Measurements from ENCODE around the gene SASH3.

SASH3 gene

DNA sequence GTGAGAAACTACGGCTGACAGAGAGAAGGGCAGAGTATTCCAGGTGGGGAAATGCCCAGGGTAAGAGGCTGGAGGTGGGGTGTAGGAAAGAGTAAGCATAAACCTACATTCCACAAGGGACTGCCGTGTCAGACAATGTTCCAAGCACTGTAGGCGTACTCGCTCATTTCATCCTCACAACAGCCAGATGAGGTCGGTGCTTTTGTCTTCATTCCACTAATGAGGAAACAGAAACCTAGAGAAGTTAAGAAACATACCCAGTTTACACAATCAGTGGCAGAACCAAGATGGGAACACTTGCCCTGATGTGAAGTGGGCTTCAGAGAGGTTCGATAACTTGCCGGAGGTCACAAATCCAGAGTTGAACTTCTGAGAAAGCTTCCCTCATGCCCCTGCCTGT lies 4.6 kb downstream of the SASH3 start:
- no peak for DNase-seq (ENCODE audit: low read depth)

DNA sequence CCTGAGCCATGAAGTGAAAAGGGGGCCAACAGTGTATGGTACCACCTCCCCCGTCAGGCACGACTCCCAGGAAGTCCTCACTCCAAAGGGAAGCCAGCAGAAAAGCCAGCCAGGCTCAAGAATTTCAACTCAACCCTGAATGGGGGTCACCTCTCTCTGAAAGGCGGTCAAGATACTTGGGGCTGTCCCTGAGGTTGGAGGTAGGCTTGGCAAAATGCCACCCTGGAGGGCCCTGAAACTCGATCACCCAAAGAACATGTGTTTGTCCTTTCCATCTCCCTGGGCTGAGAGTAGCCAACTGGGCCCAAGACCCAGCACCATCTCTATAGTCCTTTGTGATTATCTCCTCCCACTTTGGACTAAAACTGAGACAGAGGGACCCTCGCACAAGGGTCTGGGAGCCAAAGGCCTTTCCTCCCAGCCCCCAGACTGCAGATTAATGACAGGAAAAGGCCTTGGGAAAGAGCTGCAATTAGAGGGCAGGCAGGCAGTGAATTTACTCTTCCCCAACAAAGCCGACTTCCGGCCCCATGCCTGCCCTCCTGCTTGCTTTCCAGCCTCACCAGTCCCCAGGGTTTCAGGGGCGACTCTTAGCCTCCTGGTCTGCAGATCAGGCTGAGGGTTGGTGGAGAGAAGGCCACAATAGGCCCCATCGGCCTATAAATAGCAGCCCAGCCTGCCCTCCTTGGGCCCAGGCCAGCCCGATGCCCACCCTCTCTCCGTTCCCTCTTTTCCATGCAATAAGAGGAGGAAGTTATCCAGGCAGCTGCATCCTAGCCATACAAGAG lies 5.6 kb downstream of the SASH3 start:
- no peak for DNase-seq (ENCODE audit: low read depth)

DNA sequence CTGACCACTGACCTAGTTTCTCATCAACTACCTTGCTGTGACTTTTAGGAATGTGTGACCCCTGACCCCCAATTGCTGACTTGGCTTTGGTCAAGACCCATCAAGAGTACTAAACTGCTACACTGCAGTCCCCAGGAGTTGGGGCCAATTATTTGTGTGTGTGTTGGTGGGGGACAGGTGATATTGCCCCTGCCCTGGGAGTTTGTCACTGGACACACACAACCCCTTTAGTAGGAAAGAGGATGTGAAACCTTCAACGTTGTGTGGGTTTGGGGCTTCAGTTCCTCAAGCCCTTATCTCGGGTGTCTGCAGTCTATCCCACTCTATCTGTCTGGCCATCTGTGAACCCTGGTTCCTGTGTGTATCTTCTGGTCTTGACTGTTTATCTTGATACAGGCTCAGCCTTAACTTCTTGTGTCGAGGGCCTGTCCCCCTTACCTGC lies 6.5 kb downstream of the SASH3 start:
- no peak for DNase-seq (ENCODE audit: low read depth)

DNA sequence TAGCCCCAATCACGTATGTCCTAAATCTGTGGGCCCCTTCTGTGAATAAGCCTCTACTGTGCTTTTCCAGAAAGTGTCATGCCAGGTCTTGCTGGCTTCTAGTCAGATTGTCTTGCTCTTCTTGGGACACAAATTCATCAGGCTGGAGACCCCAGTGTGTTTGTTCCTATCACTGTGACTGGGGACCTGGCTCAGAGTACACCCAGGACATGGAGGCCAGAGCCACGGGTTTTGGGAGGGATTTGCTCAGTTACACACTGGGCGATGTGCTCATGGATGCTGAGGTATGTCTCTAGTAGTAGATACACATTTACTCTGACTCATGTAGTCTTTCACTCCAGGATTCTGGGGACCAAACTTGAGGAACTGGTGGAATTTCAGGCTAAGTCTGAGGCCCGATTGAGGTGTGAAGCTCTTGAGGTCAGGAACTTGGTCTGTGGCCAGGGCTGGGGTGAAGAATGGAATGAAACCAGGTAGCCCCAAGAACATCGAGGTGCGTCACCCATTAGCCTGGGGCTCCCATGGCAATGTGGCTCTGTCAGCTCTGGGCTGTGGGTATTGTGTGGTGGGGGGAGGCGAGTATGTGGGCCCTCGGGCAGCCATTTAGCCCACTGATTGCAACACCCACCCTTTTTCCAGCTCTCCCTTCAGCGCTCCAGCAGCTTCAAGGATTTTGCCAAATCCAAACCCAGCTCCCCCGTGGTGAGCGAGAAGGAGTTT lies 7.7 kb downstream of the SASH3 start:
- DNase-seq (ENCODE audit: low read depth): no peak

DNA sequence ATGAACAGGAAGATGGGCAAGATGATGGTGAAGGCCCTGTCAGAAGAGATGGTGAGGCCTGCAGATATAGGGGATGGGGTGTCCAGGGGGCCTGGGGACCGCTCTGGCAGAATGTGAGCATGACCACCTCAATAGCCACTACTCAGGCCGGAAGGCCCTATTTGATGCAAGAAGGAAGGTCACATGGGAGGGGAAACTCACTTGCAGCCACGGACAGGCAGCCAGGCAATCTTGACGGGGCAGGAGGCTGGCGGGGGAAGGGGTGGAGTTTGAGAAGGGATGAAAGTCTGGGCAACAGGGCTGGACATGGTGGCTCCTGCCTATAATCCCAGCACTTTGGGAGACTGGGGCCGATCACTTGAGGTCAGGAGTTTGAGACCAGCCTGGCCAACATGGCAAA lies 8.8 kb downstream of the SASH3 start:
- DNase-seq (ENCODE audit: low read depth): no peak

DNA sequence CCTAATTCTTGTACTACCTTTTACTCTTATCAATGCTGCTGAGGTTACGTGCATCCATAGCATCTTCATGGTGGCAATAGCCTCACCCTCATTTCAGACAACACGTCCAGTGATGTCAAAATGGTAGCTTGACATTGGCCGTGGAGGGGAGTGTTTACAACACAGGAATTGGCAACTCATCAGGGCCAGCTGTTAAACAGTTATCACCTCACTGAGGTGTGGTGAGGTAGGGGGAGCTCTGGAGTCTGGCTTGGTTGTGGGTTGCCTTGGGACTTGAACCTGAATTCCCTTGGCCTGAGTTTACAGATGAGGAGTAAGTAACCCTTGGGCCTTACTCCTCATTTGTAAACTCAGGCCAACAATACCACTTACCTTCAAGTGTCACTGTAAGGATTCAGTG lies 10.4 kb downstream of the SASH3 start:
- DNase-seq (ENCODE audit: low read depth): no peak

DNA sequence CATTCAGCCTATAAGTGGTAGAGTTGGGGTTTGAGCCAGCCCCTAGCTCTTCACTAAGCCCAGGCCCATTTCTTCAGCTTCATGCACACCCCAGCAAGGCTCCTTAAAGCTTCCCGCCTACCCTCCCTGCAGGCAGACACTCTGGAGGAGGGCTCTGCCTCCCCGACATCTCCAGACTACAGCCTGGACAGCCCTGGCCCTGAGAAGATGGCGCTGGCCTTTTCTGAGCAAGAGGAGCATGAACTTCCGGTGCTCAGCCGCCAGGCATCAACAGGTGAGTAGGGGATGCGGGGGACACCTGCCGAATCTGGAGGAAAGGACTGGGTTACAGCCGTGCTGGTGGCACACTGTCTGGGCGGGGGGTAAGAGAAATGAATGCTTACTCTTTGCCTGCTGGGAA lies 11.1 kb downstream of the SASH3 start:
- no peak for DNase-seq (ENCODE audit: low read depth)

- DNase-seq (ENCODE audit: low read depth): no peak
Measured at GRCh38 chrX:129791336-129791735, 11.6 kb downstream of the SASH3 start.

- no peak for DNase-seq (ENCODE audit: low read depth)
Measured at GRCh38 chrX:129791961-129792570, 12.3 kb downstream of the SASH3 start.

DNA sequence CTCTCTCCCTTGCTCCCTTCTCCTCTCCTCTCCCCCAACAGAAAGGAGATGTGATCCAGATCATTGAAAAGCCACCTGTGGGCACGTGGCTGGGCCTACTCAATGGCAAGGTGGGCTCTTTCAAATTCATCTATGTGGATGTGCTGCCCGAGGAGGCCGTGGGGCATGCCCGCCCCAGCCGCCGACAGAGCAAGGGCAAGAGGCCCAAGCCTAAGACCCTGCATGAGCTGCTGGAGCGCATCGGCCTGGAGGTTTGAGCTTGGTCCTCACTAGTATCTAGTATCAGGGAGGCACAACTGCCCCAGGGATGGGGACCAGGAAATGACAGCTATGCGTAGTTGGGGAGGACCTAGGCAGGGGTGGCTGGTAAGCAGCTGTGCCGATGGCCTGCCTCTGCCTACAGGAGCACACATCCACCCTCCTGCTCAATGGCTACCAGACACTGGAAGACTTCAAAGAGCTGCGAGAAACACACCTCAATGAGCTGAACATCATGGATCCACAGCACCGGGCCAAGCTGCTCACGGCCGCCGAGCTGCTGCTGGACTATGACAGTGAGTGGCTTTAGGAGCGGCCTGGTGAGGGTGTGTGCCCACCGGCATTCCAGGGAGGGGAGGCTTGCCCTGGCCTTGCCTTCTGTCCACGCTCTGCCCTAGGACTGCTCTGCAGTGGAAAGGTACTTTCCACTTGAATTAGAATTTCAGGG lies 13.0 kb downstream of the SASH3 start:
- DNase-seq (ENCODE audit: low read depth): no peak

GRCh38 chrX:129793604-129794191 lies 13.9 kb downstream of the SASH3 start:
- no peak for DNase-seq (ENCODE audit: low read depth)

DNA sequence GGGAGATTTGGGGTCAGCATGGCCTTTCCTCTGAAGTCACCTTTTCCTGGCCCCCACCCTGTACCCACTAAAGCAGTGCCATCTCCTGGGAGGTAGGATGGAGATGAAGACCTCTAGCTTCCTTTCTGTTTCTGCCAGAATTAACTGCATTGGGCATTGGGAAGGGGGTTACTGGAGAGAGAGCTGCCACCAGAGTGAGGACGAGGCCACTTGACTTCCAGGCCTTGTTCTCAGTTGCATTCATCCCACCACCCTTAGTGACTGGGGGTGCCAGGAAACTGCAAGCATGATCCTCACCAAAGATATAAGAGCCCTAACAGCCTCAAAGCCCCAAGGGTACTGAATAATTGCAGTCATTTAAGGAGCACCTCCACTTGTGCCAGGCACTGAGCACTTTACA lies 15.8 kb downstream of the SASH3 start:
- DNase-seq (ENCODE audit: low read depth): no peak

DNA sequence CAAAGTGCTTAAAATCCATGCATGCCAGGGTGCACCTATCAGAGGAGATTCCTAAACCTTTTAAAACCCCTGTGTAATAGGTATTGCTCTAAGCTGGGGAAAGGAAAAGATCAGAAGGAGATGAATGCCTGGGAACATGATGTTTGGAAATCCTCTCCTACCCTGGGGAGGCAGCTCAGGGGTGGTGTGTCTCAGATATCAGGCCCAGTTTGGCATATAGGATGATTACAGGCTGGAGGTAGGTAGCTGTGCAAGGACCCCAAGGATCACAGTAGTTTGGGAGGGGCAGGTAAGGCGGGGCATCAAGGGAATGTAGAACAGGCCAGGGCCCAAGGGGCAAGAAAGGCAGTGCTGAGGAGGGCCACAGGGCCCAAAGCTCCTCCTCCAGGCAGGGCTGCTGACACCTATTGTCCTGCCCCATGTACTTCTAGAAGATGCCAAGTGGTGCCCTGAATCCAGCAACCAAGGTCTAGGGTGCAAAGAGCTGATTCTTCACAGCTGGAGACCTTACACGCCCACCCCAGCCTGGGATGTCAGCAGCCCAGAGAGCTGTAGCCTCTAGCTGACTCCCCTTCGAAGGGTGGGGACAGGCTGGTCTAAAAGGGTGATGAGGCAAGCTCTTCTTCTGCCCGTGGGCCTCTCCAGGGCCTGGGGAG lies 17.6 kb downstream of the SASH3 start:
- DNase-seq (ENCODE audit: low read depth): no peak

DNA sequence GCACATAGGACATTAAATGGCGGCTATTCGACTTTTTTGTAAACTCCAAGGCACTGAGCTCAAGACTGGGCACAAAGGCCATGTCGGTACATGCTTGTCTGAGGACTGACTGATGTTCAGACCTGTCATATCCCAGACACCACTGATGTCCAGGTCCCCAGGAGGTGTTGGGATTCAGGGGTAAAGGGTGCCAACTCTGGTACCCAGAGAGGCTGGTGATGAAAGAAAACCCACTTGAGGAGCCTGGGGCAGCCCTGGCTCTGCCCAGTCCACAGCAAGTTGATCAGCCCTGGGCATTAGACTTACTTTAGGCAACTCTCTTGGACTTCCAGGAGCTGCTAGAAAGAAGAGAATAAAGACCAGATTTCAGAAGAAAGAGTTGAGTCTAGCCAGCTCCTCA lies 18.7 kb downstream of the SASH3 start:
- no peak for DNase-seq (ENCODE audit: low read depth)

GRCh38 chrX:129798888-129799287 lies 19.1 kb downstream of the SASH3 start:
- no peak for DNase-seq (ENCODE audit: low read depth)

DNA sequence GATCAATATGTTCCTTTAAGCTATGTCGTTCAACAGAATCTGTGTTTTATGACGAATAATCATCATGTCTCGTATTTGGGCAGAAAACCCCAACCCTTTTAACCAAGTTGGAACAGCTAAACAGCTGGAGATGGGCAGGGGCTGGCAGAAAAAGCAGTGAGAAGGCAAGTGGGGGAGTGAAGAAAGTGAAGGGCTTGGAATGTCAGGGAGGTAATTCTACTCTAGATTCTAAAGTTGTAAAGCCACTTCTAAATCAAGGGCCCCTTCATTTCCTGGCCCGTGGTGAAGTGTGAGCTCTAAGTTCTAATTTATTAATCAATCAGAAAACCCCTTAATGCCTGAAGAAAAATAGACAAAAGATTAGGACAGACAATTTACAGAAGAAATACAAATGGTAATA lies 20.4 kb downstream of the SASH3 start:
- DNase-seq (ENCODE audit: low read depth): no peak

DNA sequence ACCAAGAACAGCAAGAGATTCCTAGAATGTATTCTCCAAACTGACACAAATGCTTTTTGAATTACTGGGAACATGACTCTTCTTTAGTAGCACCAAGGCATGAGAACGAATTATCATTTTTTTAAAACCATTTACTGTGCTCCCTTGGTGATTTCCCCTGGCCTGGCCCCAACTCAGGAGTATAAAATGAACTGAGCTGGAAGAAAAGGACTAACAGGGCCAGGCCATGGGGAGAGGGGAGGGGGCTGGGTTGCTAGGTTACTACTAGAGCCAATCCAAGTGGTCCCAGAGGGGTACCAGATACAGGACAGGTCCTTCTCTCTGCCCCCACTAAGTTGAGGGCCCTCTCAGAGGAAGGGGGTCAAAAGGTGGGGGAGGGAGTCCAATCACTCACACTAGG lies 23.1 kb downstream of the SASH3 start:
- DNase-seq (ENCODE audit: low read depth): no peak

DNA sequence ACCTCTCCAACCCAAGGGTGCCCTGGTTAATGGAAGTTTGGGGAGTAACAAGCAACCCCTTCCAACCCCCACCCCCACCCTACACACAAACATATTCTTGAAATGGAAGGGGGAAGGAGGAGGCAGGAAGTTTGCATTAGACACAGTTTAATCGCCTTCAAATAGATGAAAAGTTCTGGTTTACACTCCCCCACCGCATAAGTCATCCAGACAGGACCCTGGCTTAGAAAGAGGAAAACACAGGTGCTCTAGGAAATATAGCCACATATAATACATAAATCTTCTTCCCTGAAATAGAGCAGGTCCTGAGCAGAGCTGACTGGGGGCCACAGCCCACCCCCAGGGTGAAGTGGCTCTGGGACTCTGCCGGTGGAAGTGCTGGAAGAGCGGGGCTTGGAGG lies 25.1 kb downstream of the SASH3 start:
- no peak for DNase-seq (ENCODE audit: low read depth)

DNA sequence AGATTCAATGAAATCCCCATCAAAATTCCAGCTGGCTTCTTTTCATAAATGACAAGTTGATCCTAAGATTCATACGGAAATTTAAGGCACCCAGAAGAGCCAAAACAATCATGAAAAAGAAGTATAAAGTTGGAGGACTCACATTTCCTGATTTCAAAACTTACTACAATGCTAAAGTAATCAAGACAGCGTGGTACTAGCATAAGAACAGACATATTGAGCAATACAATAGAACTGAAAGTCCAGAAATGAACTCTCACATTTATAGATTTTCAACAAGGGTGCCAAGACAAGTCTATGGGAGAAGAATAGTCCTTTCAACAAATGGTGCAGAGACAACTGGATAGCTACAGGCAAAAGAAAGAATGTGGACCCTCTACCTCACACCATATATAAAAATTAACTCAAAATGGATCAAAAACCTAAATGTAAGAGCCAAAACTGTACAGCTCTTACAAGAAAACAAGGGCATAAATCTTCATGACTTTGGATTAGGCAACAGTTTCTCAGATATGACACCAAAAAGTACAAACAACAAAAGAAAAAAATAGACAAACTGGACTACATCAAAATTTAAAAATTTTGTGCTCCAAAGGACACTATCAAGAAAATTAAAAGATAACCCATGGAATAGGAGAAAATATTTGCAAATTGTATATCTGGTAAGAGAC lies 28.5 kb downstream of the SASH3 start:
- no peak for DNase-seq (ENCODE audit: low read depth)

- DNase-seq (ENCODE audit: low read depth): no peak
Measured at GRCh38 chrX:129808829-129809796, 29.4 kb downstream of the SASH3 start.

All from T-helper 22 cell (primary cell).